Panc1 (cell line): Measurements from ENCODE around the gene RAB6B. TPM values are rescaled to one million over a fixed set of nuclear protein-coding genes. Genes with fewer than 3 reads are reported as not detected.

Source experiments
- ATAC-seq: fragments of 200-7000 bp; cut with Tn5 transposase; 2 replicates; pipeline ENCODE4 v1.9.1; 2020; ENCODE audit warnings: mild to moderate bottlenecking, moderate library complexity
- BruUV-seq: library from RNA; stranded (reverse); fragments of 400-500 nt; replicated peaks from 2 replicates; lab custom pipeline; 2021; lab: Mats Ljungman, UMichigan
- CTCF ChIA-PET: fragments of 300-600 bp; sonication (Branson Sonifier 250); formaldehyde crosslinking; loops from one replicate; lab custom pipeline; 2022; ENCODE audit warnings: antibody characterized with exemption; lab: Charles Lee
- POLR2A ChIA-PET: fragments of 300-600 bp; sonication (Branson Sonifier 250); formaldehyde crosslinking; loops from one replicate; lab custom pipeline; 2022; ENCODE audit warnings: antibody characterized with exemption; lab: Charles Lee
- DNase-seq: peaks from one replicate; pipeline ENCODE4 v3.0.0-alpha.2; 2010; ENCODE audit warnings: low read depth, low spot score
- H3K27ac ChIP-seq: 2 replicates; pipeline ENCODE4 v1.5.1; 2011; ENCODE audit warnings: mild to moderate bottlenecking, low read length, inconsistent platforms
- H3K27me3 ChIP-seq: fragments of 200-500 bp; sonication (Bioruptor generic); 2 replicates; pipeline ENCODE4 v1.6.0; 2014; ENCODE audit warnings: low read length, inconsistent platforms; ENCODE audit not compliant: control insufficient read depth, insufficient read depth
- H3K36me3 ChIP-seq: fragments of 200-500 bp; sonication (Bioruptor generic); 2 replicates; pipeline ENCODE4 v1.5.1; 2014; ENCODE audit warnings: inconsistent platforms, mild to moderate bottlenecking, low read length, moderate library complexity; ENCODE audit not compliant: control insufficient read depth, insufficient read depth
- H3K4me1 ChIP-seq: 2 replicates; pipeline ENCODE4 v1.5.1; 2011; ENCODE audit warnings: inconsistent platforms, mild to moderate bottlenecking, low read length, moderate library complexity; ENCODE audit not compliant: control insufficient read depth, insufficient read depth
- H3K4me3 ChIP-seq, 2 experiments: 2 replicates each; pipeline ENCODE4 v1.5.1; 2011 to 2012; ENCODE audit warnings: low read depth in 2 of 2, low read length in 2 of 2, mild to moderate bottlenecking in 2 of 2, inconsistent platforms in 1 of 2, moderate library complexity in 1 of 2
- H3K9me3 ChIP-seq: fragments of 200-500 bp; sonication (Bioruptor generic); 2 replicates; pipeline ENCODE4 v1.5.1; 2014; ENCODE audit warnings: low read depth, mild to moderate bottlenecking, inconsistent platforms, low read length, moderate library complexity; ENCODE audit not compliant: control insufficient read depth, insufficient read depth
- CTCF ChIP-seq: fragments of 450-650 bp; IDR thresholded peaks from 2 replicates; pipeline ENCODE4 v1.5.1; 2017; ENCODE audit warnings: mild to moderate bottlenecking
- POLR2AphosphoS5 ChIP-seq: IDR thresholded peaks from 2 replicates; pipeline ENCODE4 v1.6.1; 2012; ENCODE audit warnings: mild to moderate bottlenecking, low read depth, low read length, moderate library complexity
- REST ChIP-seq, 2 experiments: IDR thresholded peaks; 2 replicates each; pipeline ENCODE4 v1.6.1; 2011 to 2012; ENCODE audit warnings: low read depth in 2 of 2, control low read depth in 1 of 2, low read length in 1 of 2, mild to moderate bottlenecking in 1 of 2, moderate library complexity in 1 of 2; ENCODE audit not compliant: insufficient read depth in 1 of 2
- SIN3A ChIP-seq: IDR thresholded peaks from 2 replicates; pipeline ENCODE4 v1.6.1; 2012; ENCODE audit warnings: low read depth, mild to moderate bottlenecking, low read length, moderate library complexity, borderline replicate concordance; ENCODE audit not compliant: insufficient read depth
- TCF7L2 ChIP-seq: IDR thresholded peaks from 2 replicates; pipeline ENCODE4 v1.6.1; 2011; ENCODE audit warnings: mild to moderate bottlenecking, low read depth, low read length, inconsistent platforms
- in situ Hi-C: cut with HindIII; loops from 2 replicates; pipeline ENCODE4 v1.10.0; 2016; ENCODE audit warnings: low sequenced_read_pairs, low pct_unique_long_range_greater_than_20kb
- intact Hi-C: fragments of 100-400 bp; cut with micrococcal nuclease; formaldehyde crosslinking; loops from one replicate; pipeline ENCODE4 v1.10.0; 2022; ENCODE audit not compliant: unreplicated experiment
- total RNA-seq: library from RNA; stranded (reverse); gene quantifications from one replicate; pipeline ENCODE4 v1.2.1, GENCODE V29; 2021; ENCODE audit not compliant: unreplicated experiment

RAB6B gene
- total RNA-seq, 1 experiment from 2014 or later: 49.2 TPM

GRCh38 chr3:133872781-133873180 is 22.9 kb downstream of the RAB6B start:
- POLR2A ChIA-PET: no interaction called here

GRCh38 chr3:133872161-133872560 is 23.5 kb downstream of the RAB6B start:
- POLR2A ChIA-PET: no interaction called here
- Histone ChIP-seq H3K27ac (no peak overlapping the region), H3K27me3 (no peaks in the 10 kb centered on the region), H3K4me3 (no peak overlapping the region), H3K4me1 (no peaks in the 10 kb centered on the region), H3K36me3 (no peaks in the 10 kb centered on the region), H3K9me3 (no peaks in the 10 kb centered on the region)
- CTCF ChIA-PET: no interaction called here
- no peak for ATAC-seq
- BruUV-seq: no TSS peak
- in situ Hi-C loops (no loop called here), intact Hi-C loops (no loop called here)
- TF ChIP-seq REST (IDR thresholded peaks at IDR 0.05; ENCODE audit: insufficient read depth in 1 of 2, low read depth in 2 of 2, low read length in 1 of 2) (no peak), POLR2AphosphoS5 (no peak), SIN3A (no peak), CTCF (no peak), TCF7L2 (no peak)
- DNase-seq: no peak

More at GRCh38 chr3:133872781-133873180, 22.9 kb downstream of the RAB6B start:
- TF ChIP-seq POLR2AphosphoS5: no peak
- TF ChIP-seq TCF7L2: no peak
- TF ChIP-seq REST (IDR thresholded peaks at IDR 0.05; ENCODE audit: insufficient read depth in 1 of 2, low read depth in 2 of 2, low read length in 1 of 2): no peak
- no peak for TF ChIP-seq SIN3A
- TF ChIP-seq CTCF: no peak
- no TSS peak for BruUV-seq
- Histone ChIP-seq H3K4me3 (no peak overlapping the region), H3K36me3 (no peaks in the 10 kb centered on the region), H3K27me3 (no peaks in the 10 kb centered on the region), H3K9me3 (no peaks in the 10 kb centered on the region), H3K4me1 (no peaks in the 10 kb centered on the region), H3K27ac (no peak overlapping the region)
- intact Hi-C loops: no loop called here
- ATAC-seq (no peak), DNase-seq (no peak)
- in situ Hi-C loops: no loop called here
- CTCF ChIA-PET: no interaction called here
